Esophagus squamous epithelium (tissue), 4 donors: ENCODE results near the gene PEG3.

Experiments used
- POLR2A ChIP-seq, 4 donors: fragments of 450-650 bp; IDR thresholded peaks; one replicate each; pipeline ENCODE4 v1.6.1; 2017; ENCODE audit warnings: antibody characterized with exemption in 4 of 4, mild to moderate bottlenecking in 4 of 4, moderate library complexity in 3 of 4
- TF ChIP-seq, protein P1 (sequence below), 6 experiments: fragments of 450-650 bp in 4 of 6; fragments of 200-600 bp in 2 of 6; sonication (generic) in 2 of 6; IDR thresholded peaks; one replicate each; pipeline ENCODE4 v1.5.1; 2016 to 2019; ENCODE audit warnings: antibody characterized with exemption in 6 of 6, mild to moderate bottlenecking in 4 of 6, moderate library complexity in 4 of 6

- TF ChIP-seq, protein P1, sequence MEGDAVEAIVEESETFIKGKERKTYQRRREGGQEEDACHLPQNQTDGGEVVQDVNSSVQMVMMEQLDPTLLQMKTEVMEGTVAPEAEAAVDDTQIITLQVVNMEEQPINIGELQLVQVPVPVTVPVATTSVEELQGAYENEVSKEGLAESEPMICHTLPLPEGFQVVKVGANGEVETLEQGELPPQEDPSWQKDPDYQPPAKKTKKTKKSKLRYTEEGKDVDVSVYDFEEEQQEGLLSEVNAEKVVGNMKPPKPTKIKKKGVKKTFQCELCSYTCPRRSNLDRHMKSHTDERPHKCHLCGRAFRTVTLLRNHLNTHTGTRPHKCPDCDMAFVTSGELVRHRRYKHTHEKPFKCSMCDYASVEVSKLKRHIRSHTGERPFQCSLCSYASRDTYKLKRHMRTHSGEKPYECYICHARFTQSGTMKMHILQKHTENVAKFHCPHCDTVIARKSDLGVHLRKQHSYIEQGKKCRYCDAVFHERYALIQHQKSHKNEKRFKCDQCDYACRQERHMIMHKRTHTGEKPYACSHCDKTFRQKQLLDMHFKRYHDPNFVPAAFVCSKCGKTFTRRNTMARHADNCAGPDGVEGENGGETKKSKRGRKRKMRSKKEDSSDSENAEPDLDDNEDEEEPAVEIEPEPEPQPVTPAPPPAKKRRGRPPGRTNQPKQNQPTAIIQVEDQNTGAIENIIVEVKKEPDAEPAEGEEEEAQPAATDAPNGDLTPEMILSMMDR (IDR thresholded peaks at IDR 0.05), result no peak
- TF ChIP-seq POLR2A (IDR thresholded peaks at IDR 0.05), result no peak
Measured at GRCh38 chr19:56858026-56858425, 17.5 kb upstream of the PEG3 start.
